Mucosa of descending colon (tissue), 3 donors: ENCODE data around the gene QKI. TPM values are rescaled to one million over a fixed set of nuclear protein-coding genes. Genes with fewer than 3 reads are reported as not detected.

Source experiments
- ATAC-seq: fragments of 200-7000 bp; cut with Tn5 transposase; one replicate; pipeline ENCODE4 v1.9.1; 2020; ENCODE audit warnings: mild to moderate bottlenecking, moderate library complexity
- DNase-seq, 3 donors: peaks; one replicate each; pipeline ENCODE4 v3.0.0-alpha.2; 2020
- H3K36me3 ChIP-seq: fragments of 200-600 bp; one replicate; pipeline ENCODE4 v1.8.0; 2021; ENCODE audit warnings: low read depth, mild to moderate bottlenecking
- H3K4me1 ChIP-seq: fragments of 200-600 bp; one replicate; pipeline ENCODE4 v1.8.0; 2021; ENCODE audit warnings: low read depth, mild to moderate bottlenecking
- H3K4me3 ChIP-seq: fragments of 200-600 bp; one replicate; pipeline ENCODE4 v1.8.0; 2021; ENCODE audit warnings: mild to moderate bottlenecking
- H3K9me3 ChIP-seq: fragments of 200-600 bp; one replicate; pipeline ENCODE4 v1.8.0; 2021; ENCODE audit warnings: mild to moderate bottlenecking
- CTCF ChIP-seq: fragments of 200-600 bp; IDR thresholded peaks from one replicate; pipeline ENCODE4 v1.8.0; 2022; ENCODE audit warnings: antibody characterized with exemption, mild to moderate bottlenecking
- intact Hi-C, 2 donors: fragments of 100-400 bp; cut with DNase I in 1 of 2; cut with micrococcal nuclease in 1 of 2; formaldehyde crosslinking; loops; one replicate each; pipeline versions ENCODE4 v1.11.0 to v1.11.1; 2022; cut with DNase I, micrococcal nuclease
- total RNA-seq, 3 donors: library from RNA; stranded (reverse); fragmentation: NEBNext Ultra II Directional in 2 of 3; extraction: Animal tissue kit (Norgen Biotek cat#: 25700) in 2 of 3; gene quantifications; one replicate each; pipeline versions ENCODE4 v1.2.1 to v1.2.4, GENCODE V29; 2021 to 2023
- donor health status: DM: no; HTN: no; CAD: no; lungs with moderate emphysema.
- donor health status: DM: no; HTN: no; CAD: no.
- donor health status: DM: no; HTN: yes; CAD: no.

The QKI gene
- total RNA-seq, 3 donors from 2014 or later, result 11.3 to 129 (median 35.8) TPM

- no peak for TF ChIP-seq CTCF
- no peaks in the 10 kb centered on the region for H3K36me3 ChIP-seq
- ATAC-seq (no peak), DNase-seq (no peak)
- H3K4me3 ChIP-seq, result no peak overlapping the region
- intact Hi-C loops, result no loop called here
- H3K4me1 ChIP-seq, result no peaks in the 10 kb centered on the region
- no peaks in the 10 kb centered on the region for H3K9me3 ChIP-seq
Measured at GRCh38 chr6:163449076-163449475, 34.6 kb downstream of the QKI start.

GRCh38 chr6:163454425-163454824, 39.9 kb downstream of the QKI start:
- Histone ChIP-seq H3K4me1 (no peaks in the 10 kb centered on the region), H3K36me3 (no peaks in the 10 kb centered on the region), H3K4me3 (no peak overlapping the region), H3K9me3 (no peaks in the 10 kb centered on the region)
- ATAC-seq (no peak), DNase-seq (no peak)
- intact Hi-C loops, result no loop called here
- TF ChIP-seq CTCF, result no peak

GRCh38 chr6:163455552-163455951, 41.0 kb downstream of the QKI start:
- H3K4me1 ChIP-seq, result no peaks in the 10 kb centered on the region

GRCh38 chr6:163457637-163458561, 43.4 kb downstream of the QKI start:
- no peak for DNase-seq
- Histone ChIP-seq H3K9me3 (no peaks in the 10 kb centered on the region), H3K4me3 (no peak overlapping the region), H3K4me1 (no peaks in the 10 kb centered on the region), H3K36me3 (no peaks in the 10 kb centered on the region)
- TF ChIP-seq CTCF, result no peak
- ATAC-seq, result peak; percentile 64
- intact Hi-C loops, result no loop called here

More at GRCh38 chr6:163455552-163455951, 41.0 kb downstream of the QKI start:
- no peaks in the 10 kb centered on the region for H3K36me3 ChIP-seq
- intact Hi-C loops, result no loop called here
- no peaks in the 10 kb centered on the region for H3K9me3 ChIP-seq
- ATAC-seq (no peak), DNase-seq (no peak)
- TF ChIP-seq CTCF, result no peak
- no peak overlapping the region for H3K4me3 ChIP-seq

- no peaks in the 10 kb centered on the region for H3K4me1 ChIP-seq
- intact Hi-C loops, result no loop called here
Measured at GRCh38 chr6:163459007-163459406, 44.5 kb downstream of the QKI start.

More at GRCh38 chr6:163459007-163459406, 44.5 kb downstream of the QKI start:
- TF ChIP-seq CTCF, result no peak
- ATAC-seq (no peak), DNase-seq (no peak)
- Histone ChIP-seq H3K9me3 (no peaks in the 10 kb centered on the region), H3K4me3 (no peak overlapping the region), H3K36me3 (no peaks in the 10 kb centered on the region)
